ENCODE measurements around the gene SRRM3.

GRCh38 chr7:76283254-76284159 is 81.8 kb downstream of the SRRM3 start:
- TF ChIP-seq CTCF (IDR thresholded peaks at IDR 0.05) (no peak), POLR2A (IDR thresholded peaks at IDR 0.05) (no peak), POLR2AphosphoS5 (IDR thresholded peaks at IDR 0.05) (no peak)

Data from stomach (tissue), 4 donors.